Measurements from ENCODE around the gene UBE3C. TPM values are rescaled to one million over a fixed set of nuclear protein-coding genes. Genes with fewer than 3 reads are reported as not detected.
A peak's percentile ranks its signal among the peaks of the same experiment; 100 is the strongest.

UBE3C gene
- total RNA-seq, 5 donors from 2014 or later (not counting 1 experiment from before 2014, with no cell fraction given) = 50.1 to 56.8 (median 55.1) TPM

GRCh38 chr7:157149317-157149716 lies 10.6 kb downstream of the UBE3C start:
- Histone ChIP-seq H3K27ac (ENCODE audit: low read length) (no peak overlapping the region), H3K36me3 (ENCODE audit: control insufficient read depth in 2 of 2, extremely low read depth in 1 of 2, insufficient read depth in 1 of 2, low read length in 1 of 2) (peaks cover 5 to 7% of the 10 kb centered on the region in 2 donors), H3K27me3 (replicated peaks in 1 of 2; ENCODE audit: control insufficient read depth in 2 of 2, extremely low read depth in 1 of 2, insufficient read depth in 2 of 2, low read length in 1 of 2) (no peaks in the 10 kb centered on the region), H3K4me1 (ENCODE audit: control insufficient read depth in 1 of 2, extremely low read depth in 1 of 2, insufficient read depth in 2 of 2, low read length in 2 of 2) (peaks cover 2 to 41% of the 10 kb centered on the region in 2 experiments), H3K9me3 (no peaks in the 10 kb centered on the region), H3K4me3 (ENCODE audit: control insufficient read depth in 1 of 2, extremely low read depth in 1 of 2, low read length in 1 of 2) (no peak overlapping the region)
- no peaks in the 10 kb centered on the region for H3K9me3 Mint-ChIP-seq
- H3K36me3 Mint-ChIP-seq = peaks cover 16% of the 10 kb centered on the region
- CTCF ChIA-PET = interaction anchor here in 1 of 2 donors (0.6 kb wide), 1 partner anchor 23 kb away, joined by 5 read pairs; no protein-coding TSS in a partner anchor
- H3K4me3 Mint-ChIP-seq = peak overlapping the region in 1 of 3 donors; percentile 29
- POLR2A ChIA-PET = no interaction called here
- no peaks in the 10 kb centered on the region for H3K27me3 Mint-ChIP-seq
- H3K27ac Mint-ChIP-seq = no peak overlapping the region
- no peak for DNase-seq
- ATAC-seq (replicated peaks in 1 of 4) = no peak
- 100% methylated on average over 1 of the region's 4 CpGs for WGBS (ENCODE audit: insufficient coverage)
- peaks cover 81 to 87% (median 85%) of the 10 kb centered on the region in 3 donors for H3K4me1 Mint-ChIP-seq

DNA sequence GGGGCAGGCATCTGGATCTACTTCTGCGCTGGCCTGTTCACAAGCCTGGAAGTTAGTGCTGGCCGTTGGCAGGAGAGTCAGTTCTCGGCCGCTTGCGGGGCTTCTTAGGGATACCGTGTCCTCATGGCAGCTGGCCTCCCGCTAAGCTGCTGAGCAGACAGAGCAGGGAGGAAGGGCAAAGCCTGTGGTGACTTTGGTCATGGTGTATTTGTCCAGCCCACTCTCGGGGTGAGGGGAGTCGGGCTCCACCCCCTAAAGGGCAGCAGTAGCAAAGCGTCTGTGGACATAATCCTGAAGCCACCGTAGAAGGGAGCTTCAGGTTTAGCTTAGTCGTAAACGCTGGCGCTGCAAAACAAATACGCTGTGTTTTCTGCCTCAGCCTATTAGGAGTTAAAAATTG lies 12.2 kb downstream of the UBE3C start:
- Mint-ChIP-seq H3K4me1 (peaks cover 74 to 89% (median 86%) of the 10 kb centered on the region in 3 donors), H3K36me3 (peaks cover 15% of the 10 kb centered on the region), H3K4me3 (no peak overlapping the region), H3K9me3 (no peaks in the 10 kb centered on the region), H3K27me3 (no peaks in the 10 kb centered on the region), H3K27ac (no peak overlapping the region)
- ChIA-PET POLR2A (no interaction called here), CTCF (no interaction called here)
- Histone ChIP-seq H3K4me1 (ENCODE audit: control insufficient read depth in 1 of 2, extremely low read depth in 1 of 2, insufficient read depth in 2 of 2, low read length in 2 of 2) (peaks cover 2 to 38% of the 10 kb centered on the region in 2 experiments), H3K4me3 (ENCODE audit: control insufficient read depth in 1 of 2, extremely low read depth in 1 of 2, low read length in 1 of 2) (no peak overlapping the region), H3K36me3 (ENCODE audit: control insufficient read depth in 2 of 2, extremely low read depth in 1 of 2, insufficient read depth in 1 of 2, low read length in 1 of 2) (peaks cover 5 to 7% of the 10 kb centered on the region in 2 donors), H3K27me3 (replicated peaks in 1 of 2; ENCODE audit: control insufficient read depth in 2 of 2, extremely low read depth in 1 of 2, insufficient read depth in 2 of 2, low read length in 1 of 2) (no peaks in the 10 kb centered on the region), H3K27ac (ENCODE audit: low read length) (no peak overlapping the region), H3K9me3 (no peaks in the 10 kb centered on the region)
- ATAC-seq (replicated peaks in 1 of 4) (no peak), DNase-seq (no peak)
- WGBS (ENCODE audit: insufficient coverage) = 94% methylated on average over 9 of the region's 15 CpGs

DNA sequence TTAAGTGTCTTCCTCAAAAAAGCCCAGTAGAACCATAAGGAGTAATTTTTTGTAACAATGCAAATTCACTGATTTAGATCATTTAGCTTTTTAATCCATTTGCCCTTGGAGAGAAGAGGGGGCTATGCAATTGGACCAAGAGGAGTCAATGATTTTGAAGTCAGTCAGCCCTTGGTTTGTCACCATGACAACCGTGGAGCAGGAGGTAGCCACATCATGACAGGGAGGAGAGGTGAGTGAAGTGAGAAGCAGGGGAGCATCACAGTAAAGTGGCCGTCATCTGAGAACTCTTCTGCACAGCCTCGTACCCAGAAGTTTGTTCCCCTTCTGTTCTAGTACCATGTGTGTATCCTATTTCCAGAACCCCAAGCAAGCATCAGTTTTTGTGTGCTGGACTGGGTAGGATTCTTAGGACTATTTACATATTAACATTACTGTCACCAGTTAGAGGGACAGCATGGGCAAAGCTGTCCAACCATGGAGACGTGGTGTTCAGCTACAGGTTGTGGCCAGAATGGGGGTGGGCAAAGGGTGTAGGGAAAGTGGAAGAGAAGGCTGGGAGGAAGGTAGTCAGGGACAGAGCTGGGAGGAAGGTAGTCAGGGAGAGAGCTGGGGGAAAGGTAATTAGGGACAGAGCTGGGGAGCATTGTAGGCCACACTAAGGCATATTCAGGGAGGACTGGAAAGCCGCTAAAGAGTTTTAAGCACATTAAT lies 13.1 kb downstream of the UBE3C start:
- Mint-ChIP-seq H3K27me3 (no peaks in the 10 kb centered on the region), H3K36me3 (peaks cover 15% of the 10 kb centered on the region), H3K4me1 (peaks cover 69 to 87% (median 83%) of the 10 kb centered on the region in 3 donors), H3K27ac (peak overlapping the region in 1 of 2 donors; percentile 43), H3K4me3 (no peak overlapping the region), H3K9me3 (no peaks in the 10 kb centered on the region)
- H3K4me1 ChIP-seq (ENCODE audit: control insufficient read depth in 1 of 2, extremely low read depth in 1 of 2, insufficient read depth in 2 of 2, low read length in 2 of 2) = peaks cover 2 to 34% of the 10 kb centered on the region in 2 experiments
- WGBS (ENCODE audit: insufficient coverage) = 92% methylated on average over 2 of the region's 5 CpGs
- no peak overlapping the region for H3K27ac ChIP-seq (ENCODE audit: low read length)
- no peaks in the 10 kb centered on the region for H3K27me3 ChIP-seq (replicated peaks in 1 of 2; ENCODE audit: control insufficient read depth in 2 of 2, extremely low read depth in 1 of 2, insufficient read depth in 2 of 2, low read length in 1 of 2)
- peaks cover 5% of the 10 kb centered on the region in 2 donors for H3K36me3 ChIP-seq (ENCODE audit: control insufficient read depth in 2 of 2, extremely low read depth in 1 of 2, insufficient read depth in 1 of 2, low read length in 1 of 2)
- no peaks in the 10 kb centered on the region for H3K9me3 ChIP-seq
- CTCF ChIA-PET = interaction anchor here in 1 of 2 donors (0.5 kb wide), 1 partner anchor 24 kb away, joined by 4 read pairs; no protein-coding TSS in a partner anchor
- ATAC-seq (replicated peaks in 1 of 4) (no peak), DNase-seq (no peak)
- H3K4me3 ChIP-seq (ENCODE audit: control insufficient read depth in 1 of 2, extremely low read depth in 1 of 2, low read length in 1 of 2) = no peak overlapping the region
- POLR2A ChIA-PET = no interaction called here

DNA sequence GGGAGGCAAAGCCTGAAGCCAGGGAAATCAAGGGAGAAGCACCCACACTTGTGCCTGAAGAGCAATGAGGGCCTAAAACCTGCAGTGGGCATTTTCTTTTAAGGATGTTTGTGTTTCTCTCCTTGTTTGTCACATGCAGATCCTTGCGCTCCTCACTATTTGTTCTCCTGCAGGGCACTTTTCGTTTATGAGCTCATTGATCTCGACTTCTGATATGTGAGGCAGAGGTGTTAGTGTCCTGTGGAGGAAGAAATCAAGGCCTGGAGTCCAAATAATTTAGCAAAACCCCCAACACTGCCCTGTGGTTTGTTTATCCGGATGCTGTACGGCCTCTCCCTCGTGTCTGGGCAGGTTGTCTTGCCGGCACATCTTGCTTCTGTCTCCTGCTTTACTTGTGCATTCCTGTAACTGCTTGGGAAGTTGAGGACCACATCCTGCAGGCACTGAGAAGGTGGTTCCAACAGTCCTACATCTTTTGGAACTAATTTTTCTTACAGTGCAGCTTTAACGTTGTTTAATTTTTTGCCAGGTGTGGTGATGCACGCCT lies 13.7 kb downstream of the UBE3C start:
- Mint-ChIP-seq H3K4me3 (no peak overlapping the region), H3K27ac (no peak overlapping the region), H3K27me3 (no peaks in the 10 kb centered on the region), H3K36me3 (peaks cover 14% of the 10 kb centered on the region), H3K4me1 (peaks cover 62 to 87% (median 81%) of the 10 kb centered on the region in 3 donors), H3K9me3 (no peaks in the 10 kb centered on the region)
- H3K27ac ChIP-seq (ENCODE audit: low read length) = no peak overlapping the region
- ChIA-PET CTCF (no interaction called here), POLR2A (no interaction called here)
- H3K27me3 ChIP-seq (replicated peaks in 1 of 2; ENCODE audit: control insufficient read depth in 2 of 2, extremely low read depth in 1 of 2, insufficient read depth in 2 of 2, low read length in 1 of 2) = no peaks in the 10 kb centered on the region
- 92% methylated on average over 6 of the region's 9 CpGs for WGBS (ENCODE audit: insufficient coverage)
- H3K36me3 ChIP-seq (ENCODE audit: control insufficient read depth in 2 of 2, extremely low read depth in 1 of 2, insufficient read depth in 1 of 2, low read length in 1 of 2) = peaks cover 3 to 5% of the 10 kb centered on the region in 2 donors
- ATAC-seq (replicated peaks in 1 of 4) = no peak
- H3K4me1 ChIP-seq (ENCODE audit: control insufficient read depth in 1 of 2, extremely low read depth in 1 of 2, insufficient read depth in 2 of 2, low read length in 2 of 2) = peaks cover 2 to 34% of the 10 kb centered on the region in 2 experiments
- H3K9me3 ChIP-seq = no peaks in the 10 kb centered on the region
- H3K4me3 ChIP-seq (ENCODE audit: control insufficient read depth in 1 of 2, extremely low read depth in 1 of 2, low read length in 1 of 2) = no peak overlapping the region
- no peak for DNase-seq

DNA sequence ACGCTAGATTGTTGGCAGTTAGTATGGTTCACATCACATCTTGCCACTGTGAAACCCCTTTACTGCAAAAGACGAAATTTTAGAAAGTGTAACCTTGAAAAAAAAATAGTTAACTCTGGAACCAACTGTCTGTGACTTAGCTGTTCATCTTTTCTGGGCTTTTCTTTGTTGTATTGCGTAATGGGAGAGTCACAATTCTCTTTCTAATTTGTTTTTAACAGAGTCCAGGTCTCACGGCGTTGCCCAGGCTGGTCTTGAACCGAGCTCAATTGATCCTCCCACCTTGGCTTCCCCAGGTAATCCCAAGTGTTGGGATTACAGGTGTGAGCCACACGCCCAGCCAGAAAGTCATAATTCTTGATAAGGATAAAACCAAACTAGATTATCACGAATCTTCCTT lies 14.5 kb downstream of the UBE3C start:
- ChIA-PET POLR2A (no interaction called here), CTCF (interaction anchor here in 1 of 2 donors (0.9 kb wide), 1 partner anchor 26 kb away, joined by 4 read pairs; no protein-coding TSS in a partner anchor)
- Histone ChIP-seq H3K4me1 (ENCODE audit: control insufficient read depth in 1 of 2, extremely low read depth in 1 of 2, insufficient read depth in 2 of 2, low read length in 2 of 2) (peaks cover 2 to 34% of the 10 kb centered on the region in 2 experiments), H3K27me3 (replicated peaks in 1 of 2; ENCODE audit: control insufficient read depth in 2 of 2, extremely low read depth in 1 of 2, insufficient read depth in 2 of 2, low read length in 1 of 2) (no peaks in the 10 kb centered on the region), H3K27ac (ENCODE audit: low read length) (no peak overlapping the region), H3K4me3 (ENCODE audit: control insufficient read depth in 1 of 2, extremely low read depth in 1 of 2, low read length in 1 of 2) (no peak overlapping the region), H3K9me3 (no peaks in the 10 kb centered on the region), H3K36me3 (ENCODE audit: control insufficient read depth in 2 of 2, extremely low read depth in 1 of 2, insufficient read depth in 1 of 2, low read length in 1 of 2) (peaks cover 3 to 5% of the 10 kb centered on the region in 2 donors)
- WGBS (ENCODE audit: insufficient coverage) = 100% methylated on average over 1 of the region's 8 CpGs
- H3K4me3 Mint-ChIP-seq = no peak overlapping the region
- ATAC-seq (replicated peaks in 1 of 4) = no peak
- peaks cover 14% of the 10 kb centered on the region for H3K36me3 Mint-ChIP-seq
- no peaks in the 10 kb centered on the region for H3K27me3 Mint-ChIP-seq
- no peak overlapping the region for H3K27ac Mint-ChIP-seq
- peaks cover 57 to 87% (median 80%) of the 10 kb centered on the region in 3 donors for H3K4me1 Mint-ChIP-seq
- no peak for DNase-seq
- no peaks in the 10 kb centered on the region for H3K9me3 Mint-ChIP-seq

GRCh38 chr7:157155959-157156358 lies 17.2 kb downstream of the UBE3C start:
- H3K27me3 ChIP-seq (replicated peaks in 1 of 2; ENCODE audit: control insufficient read depth in 2 of 2, extremely low read depth in 1 of 2, insufficient read depth in 2 of 2, low read length in 1 of 2) = no peaks in the 10 kb centered on the region
- no peaks in the 10 kb centered on the region for H3K27me3 Mint-ChIP-seq
- peaks cover 19% of the 10 kb centered on the region for H3K36me3 Mint-ChIP-seq
- H3K9me3 ChIP-seq = no peaks in the 10 kb centered on the region
- peaks cover under 1 to 3% of the 10 kb centered on the region in 2 donors for H3K36me3 ChIP-seq (ENCODE audit: control insufficient read depth in 2 of 2, extremely low read depth in 1 of 2, insufficient read depth in 1 of 2, low read length in 1 of 2)
- H3K4me3 Mint-ChIP-seq = no peak overlapping the region
- DNase-seq (no peak), ATAC-seq (replicated peaks in 1 of 4) (no peak)
- CTCF ChIA-PET = interaction anchor here in 1 of 2 donors (0.7 kb wide), 1 partner anchor 17 kb away, joined by 12 read pairs; the partner anchor contains the start of gene UBE3C
- peak overlapping the region in 1 of 2 donors; percentile 3 for H3K27ac Mint-ChIP-seq
- POLR2A ChIA-PET = no interaction called here
- H3K4me1 ChIP-seq (ENCODE audit: control insufficient read depth in 1 of 2, extremely low read depth in 1 of 2, insufficient read depth in 2 of 2, low read length in 2 of 2) = peaks cover 2 to 16% of the 10 kb centered on the region in 2 experiments
- H3K27ac ChIP-seq (ENCODE audit: low read length) = no peak overlapping the region
- H3K9me3 Mint-ChIP-seq = no peaks in the 10 kb centered on the region
- no peak overlapping the region for H3K4me3 ChIP-seq (ENCODE audit: control insufficient read depth in 1 of 2, extremely low read depth in 1 of 2, low read length in 1 of 2)
- peaks cover 57 to 85% (median 74%) of the 10 kb centered on the region in 3 donors for H3K4me1 Mint-ChIP-seq

All from T-cell (primary cell).